Caco-2 (cell line): ENCODE data around the gene CDHR2. TPM values are rescaled to one million over a fixed set of nuclear protein-coding genes. Genes with fewer than 3 reads are reported as not detected.

Experiments
- BruUV-seq: library from RNA; stranded (reverse); fragments of 400-500 nt; replicated peaks from 2 replicates; lab custom pipeline; 2021; lab: Mats Ljungman, UMichigan
- CTCF ChIA-PET: fragments of 300-600 bp; sonication (Branson Sonifier 250); formaldehyde crosslinking; loops from one replicate; lab custom pipeline; 2022; ENCODE audit warnings: antibody characterized with exemption; lab: Charles Lee
- POLR2A ChIA-PET: fragments of 300-600 bp; sonication (Branson Sonifier 250); formaldehyde crosslinking; loops from one replicate; lab custom pipeline; 2022; ENCODE audit warnings: antibody characterized with exemption; lab: Charles Lee
- DNase-seq, 2 experiments: peaks; one replicate each; pipeline versions ENCODE4 v3.0.0 to v3.0.0-alpha.2; 2020 to 2022
- H3K27me3 ChIP-seq: replicated peaks from 2 replicates; pipeline ENCODE4 v1.6.0; 2011; ENCODE audit warnings: low read length; ENCODE audit not compliant: control insufficient read depth, insufficient read depth
- H3K36me3 ChIP-seq: 2 replicates; pipeline ENCODE4 v1.5.1; 2011; ENCODE audit warnings: low read length; ENCODE audit not compliant: control insufficient read depth, insufficient read depth
- H3K4me1 ChIP-seq: fragments of 250-450 bp; sonication (Bioruptor Pico); 2 replicates; pipeline ENCODE4 v1.5.1; 2020; ENCODE audit warnings: mild to moderate bottlenecking
- H3K4me3 ChIP-seq: 2 replicates; pipeline ENCODE4 v1.5.1; 2011; ENCODE audit warnings: low read depth, mild to moderate bottlenecking, control low read depth, low read length
- H3K9me3 ChIP-seq: fragments of 250-450 bp; sonication (Bioruptor Pico); 2 replicates; pipeline ENCODE4 v1.5.1; 2020; ENCODE audit warnings: mild to moderate bottlenecking, moderate library complexity
- H3K27ac Mint-ChIP-seq: one replicate; pipeline ENCODE4 v1.8.0; 2022; ENCODE audit warnings: mixed read lengths; ENCODE audit not compliant: unreplicated experiment
- H3K27me3 Mint-ChIP-seq: one replicate; pipeline ENCODE4 v1.8.0; 2022; ENCODE audit warnings: mixed read lengths; ENCODE audit not compliant: insufficient read depth, unreplicated experiment
- H3K36me3 Mint-ChIP-seq: one replicate; pipeline ENCODE4 v1.8.0; 2022; ENCODE audit warnings: mild to moderate bottlenecking, mixed read lengths; ENCODE audit not compliant: insufficient read depth, unreplicated experiment
- H3K4me1 Mint-ChIP-seq: one replicate; pipeline ENCODE4 v1.8.0; 2022; ENCODE audit warnings: low read depth, mixed read lengths; ENCODE audit not compliant: unreplicated experiment
- H3K4me3 Mint-ChIP-seq: one replicate; pipeline ENCODE4 v1.8.0; 2022; ENCODE audit warnings: mild to moderate bottlenecking, moderate library complexity, mixed read lengths; ENCODE audit not compliant: unreplicated experiment
- H3K9me3 Mint-ChIP-seq: one replicate; pipeline ENCODE4 v1.8.0; 2022; ENCODE audit warnings: mixed read lengths; ENCODE audit not compliant: unreplicated experiment
- CTCF ChIP-seq, 2 experiments: fragments of 200-600 bp in 1 of 2; IDR thresholded peaks; 1 replicate in 1 of 2; 2 replicates in 1 of 2; pipeline versions ENCODE4 v1.5.1 to v1.8.0; 2011 to 2022; ENCODE audit warnings: antibody characterized with exemption in 1 of 2, control low read depth in 1 of 2, inconsistent platforms in 1 of 2, low read depth in 1 of 2, low read length in 1 of 2, mild to moderate bottlenecking in 1 of 2, moderate library complexity in 1 of 2; ENCODE audit not compliant: insufficient read depth in 1 of 2, severe bottlenecking in 1 of 2, unreplicated experiment in 1 of 2
- intact Hi-C: fragments of 100-400 bp; cut with micrococcal nuclease; formaldehyde crosslinking; loops from one replicate; pipeline ENCODE4 v1.10.0; 2022; ENCODE audit not compliant: unreplicated experiment
- total RNA-seq: library from RNA; stranded (reverse); gene quantifications from 2 replicates; pipeline ENCODE4 v1.2.3, GENCODE V29; 2022

CDHR2 gene
- total RNA-seq, 1 experiment from 2014 or later: 0.59 TPM

GRCh38 chr5:176530983-176531901 lies 17.9 kb upstream of the CDHR2 start:
- no peaks in the 10 kb centered on the region for H3K9me3 ChIP-seq
- ChIA-PET CTCF (no interaction called here), POLR2A (no interaction called here)
- no peak for DNase-seq
- Mint-ChIP-seq H3K27me3 (no peaks in the 10 kb centered on the region), H3K4me3 (no peak overlapping the region), H3K4me1 (peaks cover 5% of the 10 kb centered on the region), H3K27ac (no peak overlapping the region), H3K9me3 (no peaks in the 10 kb centered on the region), H3K36me3 (peaks cover 42% of the 10 kb centered on the region)
- H3K4me3 ChIP-seq: no peak overlapping the region
- H3K36me3 ChIP-seq: peaks cover 11% of the 10 kb centered on the region
- intact Hi-C loops: no loop called here
- H3K27me3 ChIP-seq: no peaks in the 10 kb centered on the region
- H3K4me1 ChIP-seq: no peaks in the 10 kb centered on the region
- BruUV-seq: no TSS peak
- no peak for TF ChIP-seq CTCF (IDR thresholded peaks at IDR 0.05; ENCODE audit: insufficient read depth in 1 of 2, low read depth in 1 of 2, low read length in 1 of 2, severe bottlenecking in 1 of 2, unreplicated experiment in 1 of 2)

- intact Hi-C loops: no loop called here
- CTCF ChIA-PET: no interaction called here
- Mint-ChIP-seq H3K4me3 (no peak overlapping the region), H3K4me1 (peaks cover 5% of the 10 kb centered on the region), H3K27me3 (no peaks in the 10 kb centered on the region), H3K36me3 (peaks cover 48% of the 10 kb centered on the region), H3K9me3 (no peaks in the 10 kb centered on the region), H3K27ac (no peak overlapping the region)
- no peaks in the 10 kb centered on the region for H3K4me1 ChIP-seq
- peaks cover 11% of the 10 kb centered on the region for H3K36me3 ChIP-seq
- TF ChIP-seq CTCF (IDR thresholded peaks at IDR 0.05; ENCODE audit: insufficient read depth in 1 of 2, low read depth in 1 of 2, low read length in 1 of 2, severe bottlenecking in 1 of 2, unreplicated experiment in 1 of 2): no peak
- BruUV-seq: no TSS peak
- POLR2A ChIA-PET: no interaction called here
- no peaks in the 10 kb centered on the region for H3K27me3 ChIP-seq
- no peak overlapping the region for H3K4me3 ChIP-seq
- no peak for DNase-seq
- H3K9me3 ChIP-seq: no peaks in the 10 kb centered on the region
These were observed 17.1 kb upstream of the CDHR2 start for GRCh38 chr5:176531902-176532493.

GRCh38 chr5:176532795-176533194 lies 16.3 kb upstream of the CDHR2 start:
- TF ChIP-seq CTCF (IDR thresholded peaks at IDR 0.05; ENCODE audit: insufficient read depth in 1 of 2, low read depth in 1 of 2, low read length in 1 of 2, severe bottlenecking in 1 of 2, unreplicated experiment in 1 of 2): no peak
- no peak for DNase-seq
- H3K36me3 ChIP-seq: peaks cover 10% of the 10 kb centered on the region
- Mint-ChIP-seq H3K27ac (no peak overlapping the region), H3K4me1 (peaks cover 5% of the 10 kb centered on the region), H3K36me3 (peaks cover 56% of the 10 kb centered on the region), H3K27me3 (no peaks in the 10 kb centered on the region), H3K4me3 (no peak overlapping the region), H3K9me3 (no peaks in the 10 kb centered on the region)
- no peaks in the 10 kb centered on the region for H3K27me3 ChIP-seq
- POLR2A ChIA-PET: no interaction called here
- intact Hi-C loops: no loop called here
- no peak overlapping the region for H3K4me3 ChIP-seq
- CTCF ChIA-PET: no interaction called here
- no peaks in the 10 kb centered on the region for H3K4me1 ChIP-seq
- no TSS peak for BruUV-seq
- no peaks in the 10 kb centered on the region for H3K9me3 ChIP-seq
